Spleen (tissue), 7 donors: ENCODE measurements around the gene LMCD1.
A peak's percentile ranks its signal among the peaks of the same experiment; 100 is the strongest.

Source experiments
- CTCF ChIP-seq, 11 experiments: fragments of 200-600 bp in 7 of 11; fragments of 450-650 bp in 4 of 11; sonication (generic) in 4 of 11; IDR thresholded peaks in 8 of 11; conservative IDR thresholded peaks in 3 of 11; 1 replicate in 7 of 11; 2 replicates in 4 of 11; pipeline versions ENCODE4 v1.4.0 to v1.8.0; 2016 to 2021; ENCODE audit warnings: antibody characterized with exemption in 11 of 11, inconsistent platforms in 4 of 11, mild to moderate bottlenecking in 1 of 11
- POLR2A ChIP-seq, 3 donors: fragments of 450-650 bp; IDR thresholded peaks; one replicate each; pipeline ENCODE4 v1.5.1; 2017; ENCODE audit warnings: antibody characterized with exemption in 3 of 3, mild to moderate bottlenecking in 1 of 3
- POLR2AphosphoS5 ChIP-seq, 3 donors: sonication (generic); formaldehyde crosslinking; IDR thresholded peaks; one replicate each; pipeline ENCODE4 v1.5.1; 2017; ENCODE audit warnings: antibody characterized with exemption in 3 of 3
- donor health status: DM: no; HTN: no; CAD: no; lungs with moderate emphysema.
- donor health status: DM: no; HTN: no; CAD: no.
- donor health status: DM: no; HTN: no; CAD: no.

DNA sequence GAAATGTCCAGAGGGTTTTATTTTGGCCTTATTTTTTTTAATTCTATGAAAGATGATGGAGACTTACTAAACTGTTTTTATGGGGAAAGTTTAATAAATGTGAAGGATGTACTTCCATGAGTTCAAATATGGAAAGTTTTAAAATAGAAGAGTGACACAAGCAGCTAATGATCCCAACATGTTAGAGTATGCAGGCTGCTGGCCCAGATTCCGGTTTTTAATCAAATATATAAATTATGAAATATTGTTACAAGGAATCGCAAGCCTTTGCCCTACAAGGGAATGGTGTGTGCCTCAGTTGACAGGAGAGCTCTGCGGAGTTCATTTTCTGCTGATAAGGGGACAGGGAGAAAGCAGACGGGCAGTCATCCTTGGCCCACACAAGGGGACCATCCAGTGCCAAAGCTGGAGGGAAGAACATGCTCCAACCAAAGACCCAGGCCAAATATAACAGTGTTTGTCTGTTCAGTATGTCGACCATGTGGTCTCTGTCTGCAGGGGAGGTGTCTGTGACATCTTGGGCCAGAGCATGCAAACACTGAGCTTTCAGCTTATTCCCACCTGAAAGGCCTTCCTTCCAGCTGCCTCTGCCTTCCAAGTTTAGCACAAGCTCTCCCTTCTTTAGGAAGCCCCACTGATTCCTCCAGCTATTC, 73.2 kb downstream of the LMCD1 start:
- no peak for TF ChIP-seq CTCF (IDR thresholded peaks at IDR 0.05 in 8 of 11, conservative IDR thresholded peaks at IDR 0.05 in 3 of 11)
- peak in 1 of 3 donors; percentile 3 for TF ChIP-seq POLR2AphosphoS5 (IDR thresholded peaks at IDR 0.05)
- no peak for TF ChIP-seq POLR2A (IDR thresholded peaks at IDR 0.05)
